Measurements from ENCODE around the gene TIAM1.

DNA sequence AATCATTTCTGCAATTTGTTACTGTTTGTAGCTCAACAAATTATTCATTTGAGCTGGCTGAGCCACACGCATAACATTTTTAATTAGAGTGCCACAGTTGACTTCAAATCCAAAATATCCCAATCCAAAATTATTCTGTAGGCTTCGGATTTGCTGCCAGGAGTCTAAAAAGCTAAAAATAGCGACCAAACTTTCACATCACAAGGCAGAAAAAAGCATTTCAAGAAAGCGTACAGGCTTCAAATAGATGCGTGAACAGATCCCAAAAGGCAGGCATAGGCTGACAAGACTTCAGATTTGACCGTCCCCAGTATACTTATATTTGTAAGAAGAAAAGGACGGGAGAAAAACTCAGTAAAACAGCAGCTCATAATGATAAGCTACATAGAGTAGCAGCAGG is 24.3 kb upstream of the TIAM1 start:
- TF ChIP-seq GATA2 (IDR thresholded peaks at IDR 0.05; ENCODE audit: low read depth, low read length) (no peak), GATA3 (IDR thresholded peaks at IDR 0.05; ENCODE audit: low read depth, low read length) (no peak)

Data from SH-SY5Y (cell line).